ENCODE results near the gene CYP2W1.

- TF ChIP-seq CTCF (IDR thresholded peaks at IDR 0.05; ENCODE audit: insufficient read depth, low read length) (no peak), REST (IDR thresholded peaks at IDR 0.05; ENCODE audit: insufficient replicate concordance, low read depth) (no peak), POLR2AphosphoS5 (IDR thresholded peaks at IDR 0.05; ENCODE audit: low read depth) (no peak)
These were observed 34.8 kb downstream of the CYP2W1 start for GRCh38 chr7:1017586-1018333.
